Measurements from ENCODE around the gene FOSL2. TPM values are rescaled to one million over a fixed set of nuclear protein-coding genes. Genes with fewer than 3 reads are reported as not detected.

FOSL2 gene
- total and polyA plus RNA-seq, 2 experiments from 2014 or later: 0.60 to 4.3 TPM

- TF ChIP-seq REST (IDR thresholded peaks at IDR 0.05; ENCODE audit: unreplicated experiment): no peak
- no peak for TF ChIP-seq NANOG (IDR thresholded peaks at IDR 0.05; ENCODE audit: borderline replicate concordance)
- TF ChIP-seq ZNF114 (CRISPR knock-in tag; IDR thresholded peaks at IDR 0.05): no peak
- TF ChIP-seq EZH2 (IDR thresholded peaks at IDR 0.05; ENCODE audit: low read depth, unreplicated experiment): no peak
Measured at GRCh38 chr2:28411956-28412609, 19.4 kb downstream of the FOSL2 start (continued).

- Histone ChIP-seq H3K4me2 (no peak overlapping the region), H3K27ac (ENCODE audit: low read depth) (no peak overlapping the region), H3K79me2 (replicated peaks; ENCODE audit: insufficient read depth) (no peaks in the 10 kb centered on the region), H3K9me2 (ENCODE audit: insufficient read depth) (no peaks in the 10 kb centered on the region), H2AFZ (no peak overlapping the region), H3K4me3 (no peak overlapping the region), H3K36me3 (ENCODE audit: insufficient read depth) (no peaks in the 10 kb centered on the region), H3K4me1 (ENCODE audit: insufficient read depth) (0 out of 2 replicates have a peak, but pooled peaks cover 5% of the 10 kb centered on the region), H4K20me1 (replicated peaks; ENCODE audit: insufficient read depth) (no peaks in the 10 kb centered on the region), H3K27me3 (ENCODE audit: insufficient read depth) (no peaks in the 10 kb centered on the region), H3F3A (replicated peaks; ENCODE audit: low read depth) (no peaks in the 10 kb centered on the region)
- Mint-ChIP-seq H3K4me3 (no peak overlapping the region), H3K4me1 (peaks cover 24% of the 10 kb centered on the region), H3K36me3 (ENCODE audit: low read depth) (peaks cover 8% of the 10 kb centered on the region; the same call in 2 of the 3 replicates), H3K9me3 (no peaks in the 10 kb centered on the region), H3K27me3 (ENCODE audit: insufficient read depth, low read depth, poor library complexity) (peaks cover 5% of the 10 kb centered on the region), H3K27ac (no peak overlapping the region)
- no peak for TF ChIP-seq STAT1 (IDR thresholded peaks at IDR 0.05; ENCODE audit: unreplicated experiment)
- no peak for ATAC-seq
- DNase-seq (ENCODE audit: low spot score): no peak
Measured at GRCh38 chr2:28412625-28413151, 20.0 kb downstream of the FOSL2 start.

- no peaks in the 10 kb centered on the region for H3K9me3 Mint-ChIP-seq
- peak; percentile 33 to 56; a peak in 3 of 4 replicates for TF ChIP-seq CTCF (conservative IDR thresholded peaks at IDR 0.05; ENCODE audit: low read depth in 2 of 2)
- TF ChIP-seq ETS1 (IDR thresholded peaks at IDR 0.05): no peak
- Histone ChIP-seq H3K36me3 (ENCODE audit: insufficient read depth) (no peaks in the 10 kb centered on the region), H3K4me3 (no peak overlapping the region), H3K9me2 (ENCODE audit: insufficient read depth) (no peaks in the 10 kb centered on the region), H3K4me1 (ENCODE audit: insufficient read depth) (0 out of 2 replicates have a peak, but pooled peaks cover 5% of the 10 kb centered on the region), H2AFZ (no peak overlapping the region), H3F3A (replicated peaks; ENCODE audit: low read depth) (no peaks in the 10 kb centered on the region), H3K27ac (ENCODE audit: low read depth) (no peak overlapping the region), H3K4me2 (no peak overlapping the region), H3K27me3 (ENCODE audit: insufficient read depth) (no peaks in the 10 kb centered on the region), H3K79me2 (replicated peaks; ENCODE audit: insufficient read depth) (no peaks in the 10 kb centered on the region), H4K20me1 (replicated peaks; ENCODE audit: insufficient read depth) (no peaks in the 10 kb centered on the region)
- peaks cover 24% of the 10 kb centered on the region for H3K4me1 Mint-ChIP-seq
- H3K27ac Mint-ChIP-seq: no peak overlapping the region
- H3K4me3 Mint-ChIP-seq: 0 out of 3 replicates have a peak overlapping the region, but pooled peaks have one; percentile 4
- ATAC-seq (peak; percentile 85), DNase-seq (ENCODE audit: low spot score) (peak; percentile 65)
- H3K27me3 Mint-ChIP-seq (ENCODE audit: insufficient read depth, low read depth, poor library complexity): peaks cover 5% of the 10 kb centered on the region
- H3K36me3 Mint-ChIP-seq (ENCODE audit: low read depth): peaks cover 8% of the 10 kb centered on the region; the same call in 2 of the 3 replicates
Measured at GRCh38 chr2:28413152-28413898, 20.7 kb downstream of the FOSL2 start.
